GM11168 (cell line): ENCODE data around the gene TPRN.

Experiments used
- in situ Hi-C: fragments of 300-500 bp; cut with MboI; formaldehyde crosslinking; loops from one replicate; pipeline ENCODE4 v1.12.0; 2022; ENCODE audit warnings: low sequenced_read_pairs; ENCODE audit not compliant: unreplicated experiment

TPRN gene

DNA sequence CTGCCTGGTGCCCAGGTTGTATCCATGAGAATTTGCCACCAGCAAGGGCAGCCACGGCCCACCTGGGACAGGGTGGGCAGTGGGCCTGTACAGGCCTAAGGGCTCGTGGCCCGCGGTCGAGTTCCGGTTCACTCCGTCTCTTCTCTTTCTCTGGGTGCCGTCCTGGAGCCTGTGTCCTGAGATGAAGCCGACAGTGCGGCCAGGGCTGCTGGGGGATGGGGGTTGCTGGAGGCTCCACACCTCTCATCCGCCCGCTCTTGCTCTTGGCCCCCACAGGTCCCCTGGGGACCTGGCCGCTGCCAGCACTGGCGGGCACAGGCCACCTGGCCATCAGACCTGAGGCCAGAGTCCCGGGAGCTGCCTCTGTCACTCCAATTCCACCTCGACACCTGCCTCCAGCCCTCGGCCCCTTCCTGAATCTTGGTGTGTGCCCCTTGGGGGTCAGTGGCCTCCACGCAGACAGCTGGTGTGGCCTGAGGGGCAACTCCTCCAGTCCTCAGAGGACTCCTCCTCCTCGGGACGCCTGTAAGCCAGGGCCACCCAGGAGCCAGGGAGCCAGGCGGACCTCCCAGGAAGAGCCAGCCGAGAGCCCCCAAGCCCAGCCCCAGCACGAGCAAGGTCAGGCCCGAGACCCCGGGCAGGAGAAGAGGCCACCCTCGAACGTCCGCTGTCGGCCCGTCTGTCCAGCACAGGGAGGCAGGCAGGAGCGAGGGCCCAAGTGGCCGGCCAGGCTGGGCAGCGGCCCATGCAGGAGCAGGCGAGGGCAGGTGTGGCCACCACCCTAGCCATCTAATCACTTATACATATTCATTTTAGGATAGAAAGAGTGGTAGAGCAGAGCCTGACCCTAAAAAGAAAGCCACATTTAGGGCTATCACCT, 35.9 kb downstream of the TPRN start:
- in situ Hi-C loops: no loop called here

DNA sequence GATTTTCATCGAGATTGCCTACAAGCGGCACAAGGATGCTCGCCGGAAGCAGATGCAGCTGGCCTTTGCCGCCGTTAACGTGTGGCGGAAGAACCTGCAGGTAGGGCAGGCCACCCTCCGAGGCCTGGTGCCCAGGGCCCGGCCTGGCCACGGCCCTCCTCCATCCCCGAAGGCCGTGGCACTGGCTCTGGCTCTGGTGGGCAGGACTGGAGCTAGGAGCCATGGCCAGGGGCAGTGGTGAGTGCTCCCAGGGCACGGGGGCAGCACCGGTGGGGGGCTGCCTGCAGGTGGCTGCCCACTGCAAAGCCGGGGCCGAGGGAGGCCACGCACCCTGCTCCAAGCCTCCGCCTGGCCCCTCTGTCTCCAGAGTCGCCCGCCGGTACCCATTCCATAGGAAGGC, 36.7 kb downstream of the TPRN start:
- in situ Hi-C loops: no loop called here

DNA sequence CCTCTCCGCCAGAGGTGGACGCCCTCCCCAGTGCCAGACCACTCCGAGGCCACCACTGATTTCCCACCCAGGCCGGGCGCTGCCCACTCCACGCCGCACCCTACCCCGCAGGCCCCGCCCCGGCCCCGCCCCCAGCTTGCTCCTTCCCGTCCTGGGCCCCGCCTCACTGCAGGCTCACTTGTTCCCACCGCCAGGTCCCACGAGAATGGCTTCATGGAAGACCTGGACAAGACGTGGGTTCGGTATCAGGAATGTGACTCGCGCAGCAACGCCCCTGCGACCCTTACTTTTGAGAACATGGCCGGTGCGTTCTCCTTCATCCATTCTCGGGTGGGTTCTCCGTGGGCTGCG, 37.2 kb downstream of the TPRN start:
- in situ Hi-C loops: no loop called here

DNA sequence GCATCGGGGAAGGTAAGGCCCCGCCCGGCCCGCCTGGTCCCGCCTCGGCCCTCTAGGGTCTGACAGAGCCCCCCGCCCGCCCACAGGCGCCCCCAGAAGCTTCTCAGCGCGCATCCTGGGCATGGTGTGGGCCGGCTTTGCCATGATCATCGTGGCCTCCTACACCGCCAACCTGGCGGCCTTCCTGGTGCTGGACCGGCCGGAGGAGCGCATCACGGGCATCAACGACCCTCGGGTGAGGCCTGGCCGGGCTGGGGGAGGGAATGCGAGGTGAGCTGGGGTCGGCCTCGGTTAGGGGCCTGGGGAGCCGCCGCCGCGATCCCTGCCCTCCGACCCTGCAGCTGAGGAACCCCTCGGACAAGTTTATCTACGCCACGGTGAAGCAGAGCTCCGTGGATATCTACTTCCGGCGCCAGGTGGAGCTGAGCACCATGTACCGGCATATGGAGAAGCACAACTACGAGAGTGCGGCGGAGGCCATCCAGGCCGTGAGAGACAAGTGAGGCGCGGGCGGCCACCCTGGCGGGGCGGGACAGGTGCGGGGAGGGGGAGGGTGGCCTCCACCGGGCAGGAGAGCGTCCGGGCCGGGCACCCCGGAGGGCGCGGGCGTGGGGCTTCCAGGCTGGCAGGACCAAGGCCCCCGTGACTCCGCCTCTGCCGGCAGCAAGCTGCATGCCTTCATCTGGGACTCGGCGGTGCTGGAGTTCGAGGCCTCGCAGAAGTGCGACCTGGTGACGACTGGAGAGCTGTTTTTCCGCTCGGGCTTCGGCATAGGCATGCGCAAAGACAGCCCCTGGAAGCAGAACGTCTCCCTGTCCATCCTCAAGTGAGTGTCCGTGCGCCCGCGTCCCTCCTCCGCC, 37.8 kb downstream of the TPRN start:
- in situ Hi-C loops: no loop called here

DNA sequence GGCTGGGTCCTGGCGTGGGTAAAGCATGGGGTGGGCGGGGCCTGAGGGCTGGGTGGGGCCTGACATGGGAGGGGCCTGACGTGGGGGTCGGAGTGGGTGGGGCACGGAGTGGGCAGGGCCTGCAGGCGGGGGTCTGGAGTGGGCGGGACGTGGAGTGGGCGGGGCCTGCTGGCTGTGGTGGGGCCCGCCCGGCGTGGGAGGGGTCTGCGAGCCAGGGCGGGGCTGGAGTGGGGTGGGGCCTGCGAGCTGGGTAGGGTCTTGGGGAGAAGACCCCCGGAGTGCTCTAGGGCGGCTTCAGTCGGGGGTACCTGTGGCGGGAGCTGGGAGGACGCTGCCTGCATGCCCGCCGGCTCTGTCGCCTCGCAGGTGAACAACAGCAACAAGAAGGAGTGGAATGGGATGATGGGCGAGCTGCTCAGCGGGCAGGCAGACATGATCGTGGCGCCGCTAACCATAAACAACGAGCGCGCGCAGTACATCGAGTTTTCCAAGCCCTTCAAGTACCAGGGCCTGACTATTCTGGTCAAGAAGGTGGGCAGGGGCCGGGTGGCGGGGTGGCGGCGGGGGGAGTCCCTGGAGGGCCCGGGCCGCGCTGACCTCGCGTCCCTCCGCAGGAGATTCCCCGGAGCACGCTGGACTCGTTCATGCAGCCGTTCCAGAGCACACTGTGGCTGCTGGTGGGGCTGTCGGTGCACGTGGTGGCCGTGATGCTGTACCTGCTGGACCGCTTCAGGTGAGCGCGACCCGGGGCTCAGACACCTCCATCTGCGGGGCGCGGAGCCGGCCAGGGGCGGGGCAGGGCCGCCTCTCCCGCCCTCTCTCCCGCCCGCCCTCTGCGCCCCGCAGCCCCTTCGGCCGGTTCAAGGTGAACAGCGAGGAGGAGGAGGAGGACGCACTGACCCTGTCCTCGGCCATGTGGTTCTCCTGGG, 38.7 kb downstream of the TPRN start:
- in situ Hi-C loops: no loop called here

DNA sequence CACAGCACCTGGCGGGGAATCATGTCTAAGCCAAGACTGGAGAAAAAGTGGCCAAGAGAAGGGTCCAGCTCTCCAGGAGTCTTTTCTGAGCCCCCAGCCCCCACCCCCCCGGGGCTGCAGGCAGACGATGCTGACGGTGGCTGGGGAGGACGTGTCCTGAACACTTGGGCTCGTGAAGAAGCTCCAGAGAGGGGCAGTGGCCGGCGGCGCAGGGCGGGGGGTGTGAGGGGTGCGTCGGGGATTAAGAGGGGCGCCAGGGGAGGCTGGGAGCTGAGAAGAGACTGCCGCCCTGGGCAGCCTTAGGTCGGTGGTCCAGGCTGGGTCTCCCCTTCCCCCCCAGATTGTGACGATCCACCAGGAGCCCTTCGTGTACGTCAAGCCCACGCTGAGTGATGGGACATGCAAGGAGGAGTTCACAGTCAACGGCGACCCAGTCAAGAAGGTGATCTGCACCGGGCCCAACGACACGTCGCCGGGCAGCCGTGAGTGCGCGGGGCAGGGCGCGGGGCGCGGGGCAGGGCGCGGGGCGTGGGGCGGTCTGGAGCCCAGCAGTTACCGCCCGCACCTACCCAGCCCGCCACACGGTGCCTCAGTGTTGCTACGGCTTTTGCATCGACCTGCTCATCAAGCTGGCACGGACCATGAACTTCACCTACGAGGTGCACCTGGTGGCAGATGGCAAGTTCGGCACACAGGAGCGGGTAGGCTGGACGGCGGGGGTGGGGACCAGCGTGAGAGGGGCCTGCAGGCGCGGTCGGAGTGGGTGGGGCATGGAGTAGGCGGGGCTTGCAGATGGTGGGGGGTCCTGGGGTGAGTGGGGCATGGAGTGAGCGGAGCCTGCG, 39.6 kb downstream of the TPRN start:
- in situ Hi-C loops: no loop called here

DNA sequence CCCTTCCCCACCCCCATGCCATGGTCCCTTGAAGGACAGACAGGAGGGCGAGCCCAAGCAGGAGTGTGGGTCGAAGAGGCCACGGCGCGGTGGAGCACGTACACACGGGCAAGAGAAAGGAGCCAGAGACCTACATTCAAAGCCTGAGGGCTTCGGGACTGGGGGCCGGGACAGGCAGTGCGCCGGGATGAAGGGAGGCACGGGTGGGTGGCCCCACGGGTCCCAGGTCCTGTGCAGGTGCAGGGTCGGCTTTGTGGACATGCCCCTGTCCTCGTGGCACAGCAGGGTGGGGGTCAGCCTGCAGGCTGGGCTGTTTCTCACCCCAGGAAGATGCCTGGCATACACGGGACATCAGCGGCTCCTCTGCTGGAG, 40.5 kb downstream of the TPRN start:
- in situ Hi-C loops: no loop called here

DNA sequence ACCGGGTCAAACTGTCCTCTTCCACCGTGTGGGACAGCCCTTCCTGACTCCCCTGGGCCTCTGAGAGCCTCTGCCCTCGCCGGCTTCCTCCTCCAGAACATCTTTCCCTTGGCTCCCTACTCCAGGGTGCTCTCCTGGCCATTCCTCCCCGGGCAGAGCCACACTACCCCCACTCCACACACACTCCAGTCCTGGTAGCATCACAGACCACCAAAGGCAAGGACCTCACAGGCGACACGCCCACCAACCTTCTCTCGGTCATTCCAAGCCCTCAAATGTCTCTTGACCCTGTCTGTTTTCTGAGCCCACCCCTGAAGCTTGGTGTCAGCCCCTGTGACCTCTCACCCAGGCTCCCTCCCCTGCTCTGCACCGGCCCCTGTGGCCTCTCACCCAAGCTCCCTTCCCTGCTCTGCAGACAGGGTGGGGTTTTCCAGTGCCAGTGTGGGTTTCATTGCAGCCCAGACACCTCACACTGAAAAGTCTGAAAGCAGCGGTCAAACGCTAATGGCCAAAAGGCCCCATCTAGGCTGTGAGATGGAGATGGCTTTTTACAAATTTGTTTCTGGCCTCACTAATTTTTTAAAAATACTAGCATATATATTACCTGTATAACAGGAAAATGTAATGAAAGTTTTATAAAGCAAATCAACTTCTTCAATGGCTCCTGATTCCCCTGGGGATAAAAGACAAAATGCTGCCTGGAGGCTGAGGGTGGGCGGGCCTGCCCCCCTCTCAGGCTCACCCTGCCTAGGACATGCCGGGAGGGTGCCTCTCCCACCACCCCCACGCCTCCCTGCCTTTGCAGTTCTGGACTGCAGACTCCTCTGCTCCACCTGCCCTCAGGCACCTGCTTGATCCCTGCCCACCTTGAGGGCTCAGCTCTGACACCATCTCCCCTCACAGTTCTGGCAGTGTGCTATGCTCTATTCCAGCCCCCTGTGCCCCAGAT, 41.2 kb downstream of the TPRN start:
- in situ Hi-C loops: loop anchor here (5.0 kb wide), 1 partner anchor 37 kb away; no protein-coding TSS in a partner anchor

DNA sequence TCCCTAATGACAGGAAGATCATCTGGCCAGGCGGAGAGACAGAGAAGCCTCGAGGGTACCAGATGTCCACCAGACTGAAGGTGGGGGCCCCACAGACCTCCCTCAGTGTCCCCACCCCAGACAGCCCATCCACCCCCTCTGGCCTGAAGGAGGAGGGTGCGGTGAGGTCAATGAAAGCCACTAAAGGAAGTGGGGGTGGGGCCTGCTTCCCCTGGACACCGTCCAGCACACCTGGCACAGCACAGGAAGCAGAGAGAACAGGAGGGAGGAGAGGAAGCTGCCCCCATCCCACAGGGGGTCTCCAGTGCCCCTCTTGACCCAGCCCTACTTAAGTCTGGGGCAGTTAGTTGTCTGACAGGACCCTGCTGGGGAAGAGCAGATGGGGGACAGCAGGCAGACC, 41.9 kb downstream of the TPRN start:
- in situ Hi-C loops: loop anchor here (5.0 kb wide), 1 partner anchor 36 kb away; no protein-coding TSS in a partner anchor

DNA sequence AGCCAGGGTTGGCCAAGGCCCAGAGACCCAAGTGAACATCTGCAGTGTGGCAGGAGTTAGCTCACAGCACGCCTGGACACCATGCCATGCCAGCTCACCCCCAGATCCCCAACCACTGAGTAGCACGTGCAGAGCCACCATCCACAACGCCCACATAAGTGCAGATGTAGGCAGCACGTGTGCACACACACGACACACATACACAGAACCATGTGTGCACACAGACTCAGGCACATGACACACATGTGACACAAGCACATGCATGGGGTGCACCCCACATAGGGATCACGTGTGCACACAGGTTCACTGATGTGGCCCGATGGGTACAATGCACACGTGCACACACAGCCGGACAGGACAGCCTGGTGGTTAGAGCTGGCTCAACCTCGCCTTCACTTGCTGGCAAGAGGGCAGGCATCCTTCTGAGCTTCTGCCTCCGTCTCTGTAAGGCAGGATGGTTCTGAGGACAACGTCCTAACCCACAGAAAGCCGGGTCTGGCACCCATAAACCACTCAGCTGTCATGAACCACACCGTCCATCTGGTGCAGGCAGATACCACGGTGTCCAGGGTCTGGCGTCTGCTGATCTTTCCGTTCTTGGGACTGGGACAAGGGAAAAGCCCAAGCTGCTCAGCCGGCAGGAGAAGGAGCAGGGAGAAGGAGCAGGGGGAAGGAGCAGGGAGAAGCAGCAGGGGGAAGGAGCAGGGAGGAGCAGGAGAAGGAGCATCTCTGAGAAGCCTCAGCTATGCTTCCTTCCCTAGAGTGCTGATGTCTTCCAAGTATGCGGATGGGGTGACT, 42.7 kb downstream of the TPRN start:
- in situ Hi-C loops: loop anchor here (5.0 kb wide), 1 partner anchor 36 kb away; no protein-coding TSS in a partner anchor

DNA sequence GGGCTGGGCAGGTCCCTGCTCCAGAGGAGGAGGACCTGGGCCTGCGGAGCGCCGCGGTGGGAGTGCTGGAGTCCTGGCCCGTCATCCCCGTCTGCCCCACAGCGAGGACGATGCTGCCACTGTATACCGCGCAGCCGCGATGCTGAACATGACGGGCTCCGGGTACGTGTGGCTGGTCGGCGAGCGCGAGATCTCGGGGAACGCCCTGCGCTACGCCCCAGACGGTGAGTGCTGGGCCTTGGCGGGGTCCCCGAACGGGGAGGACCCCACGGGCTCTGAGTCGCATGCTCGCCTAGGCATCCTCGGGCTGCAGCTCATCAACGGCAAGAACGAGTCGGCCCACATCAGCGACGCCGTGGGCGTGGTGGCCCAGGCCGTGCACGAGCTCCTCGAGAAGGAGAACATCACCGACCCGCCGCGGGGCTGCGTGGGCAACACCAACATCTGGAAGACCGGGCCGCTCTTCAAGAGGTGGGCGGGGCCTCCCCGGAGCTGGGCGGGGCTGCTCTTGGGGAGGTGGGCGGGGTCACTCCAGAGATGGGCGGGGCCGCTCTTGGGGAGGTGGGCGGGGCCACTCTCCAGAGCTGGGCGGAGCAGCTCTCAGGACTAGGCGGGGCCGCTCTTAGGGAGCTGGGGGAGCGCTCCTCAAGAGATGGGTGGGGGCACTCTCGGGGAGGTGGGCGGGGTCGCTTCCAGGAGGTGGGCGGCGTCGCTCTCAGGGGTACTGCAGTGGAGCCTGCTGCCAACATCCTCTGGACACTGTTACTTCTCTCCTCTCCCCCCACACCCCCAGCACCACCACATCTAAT, 43.8 kb downstream of the TPRN start:
- in situ Hi-C loops: loop anchor here (5.0 kb wide), 1 partner anchor 34 kb away; no protein-coding TSS in a partner anchor

DNA sequence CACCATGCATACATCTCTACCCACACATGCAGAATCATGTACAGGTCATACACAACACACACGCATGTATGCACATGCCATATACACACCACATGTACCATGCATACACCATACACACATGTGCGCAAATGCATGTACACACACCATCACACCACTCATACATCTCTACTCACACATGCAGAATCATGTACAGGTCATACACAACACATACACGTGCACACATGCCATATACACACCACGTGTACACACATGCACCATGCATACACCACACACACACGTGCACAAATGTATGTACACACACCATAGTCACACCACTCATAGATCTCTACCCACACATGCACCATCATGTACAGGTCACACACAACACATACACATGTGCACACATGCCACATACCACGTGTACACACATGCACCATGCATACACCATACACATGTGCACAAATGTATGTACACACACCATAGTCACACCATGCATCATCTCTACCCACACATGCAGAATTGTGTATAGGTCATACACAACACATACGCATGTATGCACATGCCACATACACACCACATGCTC, 47.6 kb downstream of the TPRN start:
- in situ Hi-C loops: no loop called here

DNA sequence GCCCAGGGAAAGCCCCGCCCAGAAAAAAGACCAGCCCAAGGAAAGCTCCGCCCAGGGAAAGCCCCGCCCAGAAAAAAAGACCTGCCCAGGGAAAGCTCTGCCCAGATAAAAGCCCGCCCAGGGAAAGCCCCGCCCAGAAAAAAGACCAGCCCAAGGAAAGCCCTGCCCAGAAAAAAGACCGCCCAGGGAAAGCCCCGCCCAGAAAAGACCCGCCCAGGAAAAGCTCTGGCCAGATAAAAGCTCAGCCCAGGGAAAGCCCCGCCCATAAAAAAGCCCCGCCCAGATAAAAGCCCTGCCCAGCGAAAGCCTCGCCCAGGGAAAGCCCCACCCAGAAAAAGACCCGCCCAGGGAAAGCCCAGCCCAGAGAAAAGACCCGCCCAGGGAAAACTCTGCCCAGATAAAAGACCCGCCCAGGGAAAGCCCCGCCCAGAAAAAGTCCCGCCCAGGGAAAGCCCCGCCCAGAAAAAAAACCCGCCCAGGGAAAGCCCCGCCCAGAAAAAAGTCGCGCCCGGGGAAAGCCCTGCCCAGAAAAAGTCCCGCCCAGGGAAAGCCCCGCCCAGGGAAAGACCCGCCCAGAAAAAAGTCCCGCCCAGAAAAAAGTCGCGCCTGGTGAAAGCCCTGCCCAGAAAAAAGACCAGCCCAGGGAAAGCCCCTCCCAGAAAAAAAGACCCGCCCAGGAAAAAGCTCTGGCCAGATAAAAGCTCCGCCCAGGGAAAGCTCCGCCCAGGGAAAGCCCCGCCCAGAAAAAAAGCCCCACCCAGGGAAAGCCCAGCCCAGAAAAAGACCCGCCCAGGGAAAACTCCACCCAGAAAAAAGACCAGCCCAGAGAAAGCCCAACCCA, 49.7 kb downstream of the TPRN start:
- in situ Hi-C loops: no loop called here

DNA sequence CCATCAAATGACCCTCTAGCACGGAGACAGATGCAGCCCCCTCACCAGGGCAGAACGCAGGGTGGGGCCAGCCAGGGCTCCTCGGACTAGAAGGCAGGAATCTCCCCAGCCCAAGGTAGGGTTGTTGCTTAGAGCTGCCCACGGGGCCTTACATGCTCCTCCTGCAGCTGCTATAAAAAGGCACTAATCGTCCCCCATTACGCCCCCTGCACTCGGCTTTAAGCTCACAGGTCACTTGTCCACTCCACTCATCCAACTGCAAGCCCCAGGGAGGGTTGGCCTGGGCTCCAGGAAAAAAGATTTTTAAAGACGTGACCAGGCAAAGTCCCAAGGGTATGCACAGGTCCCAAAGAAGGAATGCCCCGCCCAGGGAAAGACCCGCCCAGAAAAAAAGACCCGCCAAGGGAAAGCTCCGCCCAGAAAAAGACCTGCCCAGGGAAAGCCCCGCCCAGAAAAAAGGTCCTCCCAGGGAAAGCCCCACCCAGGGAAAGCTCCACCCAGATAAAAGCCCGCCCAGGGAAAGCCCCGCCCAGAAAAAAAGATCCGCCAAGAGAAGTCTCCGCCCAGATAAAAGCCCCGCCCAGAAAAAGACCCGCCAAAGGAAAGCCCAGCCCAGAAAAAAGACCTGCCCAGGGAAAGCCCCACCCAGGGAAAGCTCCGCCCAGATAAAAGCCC, 50.5 kb downstream of the TPRN start:
- in situ Hi-C loops: no loop called here

DNA sequence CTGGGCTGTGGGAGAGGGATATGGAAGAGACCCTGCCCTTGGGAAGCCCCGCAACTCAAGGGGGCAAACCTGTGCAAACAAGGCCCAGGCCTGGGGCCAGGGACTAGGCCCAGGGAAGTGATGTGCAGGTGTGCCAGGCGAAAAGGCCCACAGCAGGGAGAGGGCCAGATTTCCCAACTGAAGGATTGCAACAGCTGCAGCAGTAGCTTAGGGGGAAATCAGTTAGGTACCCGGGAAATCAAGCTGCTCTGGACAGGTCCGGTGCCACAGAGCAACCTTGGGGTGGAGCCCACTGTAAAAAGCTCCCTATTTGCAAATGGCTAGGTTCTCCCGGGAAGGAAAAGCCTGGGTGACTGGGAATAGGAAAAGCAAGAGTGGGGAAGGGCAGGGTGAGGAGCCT, 51.2 kb downstream of the TPRN start:
- in situ Hi-C loops: no loop called here
